Esophagus squamous epithelium (tissue), 4 donors: Measurements from ENCODE around the gene ITPKB.
A peak's percentile ranks its signal among the peaks of the same experiment; 100 is the strongest.

Experiments
- POLR2A ChIP-seq, 4 donors: fragments of 450-650 bp; IDR thresholded peaks; one replicate each; pipeline ENCODE4 v1.6.1; 2017; ENCODE audit warnings: antibody characterized with exemption in 4 of 4, mild to moderate bottlenecking in 4 of 4, moderate library complexity in 3 of 4
- TF ChIP-seq, protein P1 (sequence below), 6 experiments: fragments of 450-650 bp in 4 of 6; fragments of 200-600 bp in 2 of 6; sonication (generic) in 2 of 6; IDR thresholded peaks; one replicate each; pipeline ENCODE4 v1.5.1; 2016 to 2019; ENCODE audit warnings: antibody characterized with exemption in 6 of 6, mild to moderate bottlenecking in 4 of 6, moderate library complexity in 4 of 6

DNA sequence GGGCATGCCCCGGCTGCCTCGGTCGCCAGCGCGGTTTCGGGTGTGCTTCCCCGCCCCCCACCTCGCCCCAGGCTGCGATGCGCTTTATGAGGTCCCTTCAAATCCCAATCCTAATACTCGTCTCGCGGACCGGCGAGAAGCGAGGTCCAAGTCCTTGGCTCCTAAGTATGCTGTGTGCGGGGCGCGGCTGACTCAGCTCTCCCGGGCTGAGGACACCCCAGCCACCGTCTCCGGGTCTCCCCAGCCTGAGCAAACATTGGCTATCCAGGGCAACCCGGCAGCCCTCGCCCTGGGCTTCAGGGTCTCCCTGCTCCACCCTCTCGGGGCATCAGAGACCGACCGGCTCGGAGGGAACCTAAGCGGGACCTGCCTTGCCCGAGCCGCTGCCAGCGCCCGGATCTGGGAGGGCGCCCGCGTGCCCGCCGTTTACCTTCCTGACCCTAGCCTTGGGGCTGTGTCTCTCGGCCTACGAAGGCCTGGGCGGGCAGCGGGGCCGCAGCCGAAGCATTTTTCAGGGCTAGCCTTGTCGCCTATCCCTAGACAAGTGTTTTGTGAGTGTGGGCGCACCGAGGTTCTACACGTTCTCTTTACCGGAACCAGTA, 1.2 kb downstream of the ITPKB start:
- TF ChIP-seq, protein P1, sequence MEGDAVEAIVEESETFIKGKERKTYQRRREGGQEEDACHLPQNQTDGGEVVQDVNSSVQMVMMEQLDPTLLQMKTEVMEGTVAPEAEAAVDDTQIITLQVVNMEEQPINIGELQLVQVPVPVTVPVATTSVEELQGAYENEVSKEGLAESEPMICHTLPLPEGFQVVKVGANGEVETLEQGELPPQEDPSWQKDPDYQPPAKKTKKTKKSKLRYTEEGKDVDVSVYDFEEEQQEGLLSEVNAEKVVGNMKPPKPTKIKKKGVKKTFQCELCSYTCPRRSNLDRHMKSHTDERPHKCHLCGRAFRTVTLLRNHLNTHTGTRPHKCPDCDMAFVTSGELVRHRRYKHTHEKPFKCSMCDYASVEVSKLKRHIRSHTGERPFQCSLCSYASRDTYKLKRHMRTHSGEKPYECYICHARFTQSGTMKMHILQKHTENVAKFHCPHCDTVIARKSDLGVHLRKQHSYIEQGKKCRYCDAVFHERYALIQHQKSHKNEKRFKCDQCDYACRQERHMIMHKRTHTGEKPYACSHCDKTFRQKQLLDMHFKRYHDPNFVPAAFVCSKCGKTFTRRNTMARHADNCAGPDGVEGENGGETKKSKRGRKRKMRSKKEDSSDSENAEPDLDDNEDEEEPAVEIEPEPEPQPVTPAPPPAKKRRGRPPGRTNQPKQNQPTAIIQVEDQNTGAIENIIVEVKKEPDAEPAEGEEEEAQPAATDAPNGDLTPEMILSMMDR (IDR thresholded peaks at IDR 0.05) = no peak
- TF ChIP-seq POLR2A (IDR thresholded peaks at IDR 0.05) = peak in 2 of 4 donors; percentile 16 to 21
